ENCODE results near the gene KDM6A. TPM values are rescaled to one million over a fixed set of nuclear protein-coding genes. Genes with fewer than 3 reads are reported as not detected.
"Not testable (repeated sequence)": the region's sequence is repeated elsewhere in the genome, so short reads cannot be mapped to it uniquely, and the experiment has no call there.

Gene KDM6A
- polyA plus RNA-seq, 1 of the 3 experiments (the other 2 are of a cell fraction), result 7.4 TPM

DNA sequence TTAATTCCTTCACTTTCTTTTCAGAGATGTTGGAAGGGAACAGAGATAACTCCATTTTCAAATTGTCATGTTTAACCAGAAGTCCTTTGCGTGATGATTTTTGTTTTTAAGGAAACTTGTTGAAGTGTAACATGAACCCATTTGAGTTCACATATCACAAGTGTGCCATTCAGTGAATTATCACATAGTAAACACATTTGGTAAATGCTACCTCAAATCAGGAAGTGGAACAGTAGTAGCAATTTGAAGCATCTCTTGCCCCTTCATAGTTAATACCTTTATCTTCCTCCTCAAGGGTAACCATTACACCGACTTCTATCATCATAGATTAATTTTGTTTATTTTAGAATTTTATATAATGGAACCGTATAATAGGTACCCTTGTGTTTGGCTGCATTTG lies 35.8 kb downstream of the KDM6A start:
- ChIA-PET POLR2A (no interaction called here), CTCF (no interaction called here)
- no peaks in the 10 kb centered on the region for H3K9me2 ChIP-seq
- DNase-seq, result no peak
- H3K27me3 ChIP-seq (ENCODE audit: insufficient read depth), result no peaks in the 10 kb centered on the region
- WGBS (ENCODE audit: low lambda C conversion rate), result 94% methylated on average over 3 of the region's 3 CpGs
- peaks cover 11% of the 10 kb centered on the region for H3F3A ChIP-seq (replicated peaks; ENCODE audit: insufficient read depth)
- H3K79me2 ChIP-seq (ENCODE audit: insufficient read depth), result peaks cover 91% of the 10 kb centered on the region
- H3K36me3 ChIP-seq (replicated peaks in 1 of 2; ENCODE audit: control insufficient read depth in 1 of 2, insufficient read depth in 2 of 2, low read length in 1 of 2), result peaks cover 0 to 6% of the 10 kb centered on the region in 2 experiments
- H3K4me2 ChIP-seq, result no peak overlapping the region
- no peak overlapping the region for H3K4me3 ChIP-seq (ENCODE audit: low read depth in 2 of 2, low read length in 1 of 2)
- no peak overlapping the region for H3K27ac ChIP-seq (ENCODE audit: low read depth in 2 of 2, low read length in 1 of 2)
- H3K4me1 ChIP-seq (ENCODE audit: control insufficient read depth in 1 of 2, insufficient read depth in 2 of 2, low read depth in 1 of 2, low read length in 1 of 2), result peaks cover 0 to 13% of the 10 kb centered on the region in 2 experiments; a peak in 1 of 4 replicates
- no peak overlapping the region for H2AFZ ChIP-seq (ENCODE audit: low read depth)
- no peak overlapping the region for H3K9ac ChIP-seq
- H3K9me3 ChIP-seq, result no peaks in the 10 kb centered on the region
- H4K20me1 ChIP-seq (ENCODE audit: insufficient read depth), result peaks cover 68% of the 10 kb centered on the region
- TF ChIP-seq GABPA (IDR thresholded peaks at IDR 0.05; ENCODE audit: low read depth) (no peak), RFX5 (IDR thresholded peaks at IDR 0.05; ENCODE audit: low read length) (no peak), TCF12 (IDR thresholded peaks at IDR 0.05) (no peak), RCOR1 (IDR thresholded peaks at IDR 0.05; ENCODE audit: low read length) (no peak), MEF2A (IDR thresholded peaks at IDR 0.05; ENCODE audit: borderline replicate concordance, low read depth) (no peak), NRF1 (IDR thresholded peaks at IDR 0.05; ENCODE audit: low read depth, low read length) (no peak), POLR2AphosphoS5 (IDR thresholded peaks at IDR 0.05; ENCODE audit: low read depth, low read length) (no peak), FOXJ3 (CRISPR knock-in tag; IDR thresholded peaks at IDR 0.05) (no peak), TAF1 (IDR thresholded peaks at IDR 0.05; ENCODE audit: borderline replicate concordance, low read depth, low read length) (no peak), SIN3A (IDR thresholded peaks at IDR 0.05; ENCODE audit: borderline replicate concordance, low read depth, low read length) (no peak), EZH2phosphoT487 (IDR thresholded peaks at IDR 0.05; ENCODE audit: borderline replicate concordance, low read depth) (no peak), GATA2 (CRISPR knock-in tag; IDR thresholded peaks at IDR 0.05) (no peak), TEAD4 (IDR thresholded peaks at IDR 0.05; ENCODE audit: borderline replicate concordance, insufficient read depth) (no peak), RXRA (IDR thresholded peaks at IDR 0.05; ENCODE audit: borderline replicate concordance, low read depth) (no peak), SMC3 (IDR thresholded peaks at IDR 0.05; ENCODE audit: low read depth, low read length) (no peak), ELF1 (IDR thresholded peaks at IDR 0.05) (no peak)
- TF ChIP-seq, protein P1, sequence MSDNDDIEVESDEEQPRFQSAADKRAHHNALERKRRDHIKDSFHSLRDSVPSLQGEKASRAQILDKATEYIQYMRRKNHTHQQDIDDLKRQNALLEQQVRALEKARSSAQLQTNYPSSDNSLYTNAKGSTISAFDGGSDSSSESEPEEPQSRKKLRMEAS (IDR thresholded peaks at IDR 0.05; ENCODE audit: low read depth), result no peak
- TF ChIP-seq, protein P2, sequence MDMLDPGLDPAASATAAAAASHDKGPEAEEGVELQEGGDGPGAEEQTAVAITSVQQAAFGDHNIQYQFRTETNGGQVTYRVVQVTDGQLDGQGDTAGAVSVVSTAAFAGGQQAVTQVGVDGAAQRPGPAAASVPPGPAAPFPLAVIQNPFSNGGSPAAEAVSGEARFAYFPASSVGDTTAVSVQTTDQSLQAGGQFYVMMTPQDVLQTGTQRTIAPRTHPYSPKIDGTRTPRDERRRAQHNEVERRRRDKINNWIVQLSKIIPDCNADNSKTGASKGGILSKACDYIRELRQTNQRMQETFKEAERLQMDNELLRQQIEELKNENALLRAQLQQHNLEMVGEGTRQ (IDR thresholded peaks at IDR 0.05; ENCODE audit: borderline replicate concordance, low read depth, low read length), result no peak
- TF ChIP-seq, protein P3, sequence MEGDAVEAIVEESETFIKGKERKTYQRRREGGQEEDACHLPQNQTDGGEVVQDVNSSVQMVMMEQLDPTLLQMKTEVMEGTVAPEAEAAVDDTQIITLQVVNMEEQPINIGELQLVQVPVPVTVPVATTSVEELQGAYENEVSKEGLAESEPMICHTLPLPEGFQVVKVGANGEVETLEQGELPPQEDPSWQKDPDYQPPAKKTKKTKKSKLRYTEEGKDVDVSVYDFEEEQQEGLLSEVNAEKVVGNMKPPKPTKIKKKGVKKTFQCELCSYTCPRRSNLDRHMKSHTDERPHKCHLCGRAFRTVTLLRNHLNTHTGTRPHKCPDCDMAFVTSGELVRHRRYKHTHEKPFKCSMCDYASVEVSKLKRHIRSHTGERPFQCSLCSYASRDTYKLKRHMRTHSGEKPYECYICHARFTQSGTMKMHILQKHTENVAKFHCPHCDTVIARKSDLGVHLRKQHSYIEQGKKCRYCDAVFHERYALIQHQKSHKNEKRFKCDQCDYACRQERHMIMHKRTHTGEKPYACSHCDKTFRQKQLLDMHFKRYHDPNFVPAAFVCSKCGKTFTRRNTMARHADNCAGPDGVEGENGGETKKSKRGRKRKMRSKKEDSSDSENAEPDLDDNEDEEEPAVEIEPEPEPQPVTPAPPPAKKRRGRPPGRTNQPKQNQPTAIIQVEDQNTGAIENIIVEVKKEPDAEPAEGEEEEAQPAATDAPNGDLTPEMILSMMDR (IDR thresholded peaks at IDR 0.05), result no peak

DNA sequence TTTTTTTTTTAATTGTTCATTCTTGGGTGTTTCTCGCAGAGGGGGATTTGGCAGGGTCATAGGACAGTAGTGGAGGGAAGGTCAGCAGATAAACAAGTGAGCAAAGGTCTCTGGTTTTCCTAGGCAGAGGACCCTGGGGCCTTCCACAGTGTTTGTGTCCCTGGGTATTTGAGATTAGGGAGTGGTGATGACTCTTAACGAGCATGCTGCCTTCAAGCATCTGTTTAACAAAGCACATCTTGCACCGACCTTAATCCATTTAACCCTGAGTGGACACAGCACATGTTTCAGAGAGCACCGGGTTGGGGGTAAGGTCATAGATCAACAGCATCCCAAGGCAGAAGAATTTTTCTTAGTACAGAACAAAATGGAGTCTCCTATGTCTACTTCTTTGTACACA lies 37.5 kb downstream of the KDM6A start:
- H3K4me2 ChIP-seq; H2AFZ ChIP-seq (ENCODE audit: low read depth); H3K9me3 ChIP-seq; POLR2A ChIA-PET; H3K9ac ChIP-seq; DNase-seq; H3K27me3 ChIP-seq (ENCODE audit: insufficient read depth); CTCF ChIA-PET; H3K36me3 ChIP-seq (replicated peaks in 1 of 2; ENCODE audit: control insufficient read depth in 1 of 2, insufficient read depth in 2 of 2, low read length in 1 of 2); H3K27ac ChIP-seq (ENCODE audit: low read depth in 2 of 2, low read length in 1 of 2); H3K9me2 ChIP-seq; H3K4me3 ChIP-seq (ENCODE audit: low read depth in 2 of 2, low read length in 1 of 2): not testable (repeated sequence)
- WGBS (ENCODE audit: low lambda C conversion rate), result 71% methylated on average over 4 of the region's 4 CpGs
- peaks cover 66% of the 10 kb centered on the region for H4K20me1 ChIP-seq (ENCODE audit: insufficient read depth)
- peaks cover 5 to 14% of the 10 kb centered on the region in 2 experiments; a peak in 3 of 4 replicates for H3K4me1 ChIP-seq (ENCODE audit: control insufficient read depth in 1 of 2, insufficient read depth in 2 of 2, low read depth in 1 of 2, low read length in 1 of 2)
- peaks cover 91% of the 10 kb centered on the region for H3K79me2 ChIP-seq (ENCODE audit: insufficient read depth)
- peaks cover 15% of the 10 kb centered on the region for H3F3A ChIP-seq (replicated peaks; ENCODE audit: insufficient read depth)

DNA sequence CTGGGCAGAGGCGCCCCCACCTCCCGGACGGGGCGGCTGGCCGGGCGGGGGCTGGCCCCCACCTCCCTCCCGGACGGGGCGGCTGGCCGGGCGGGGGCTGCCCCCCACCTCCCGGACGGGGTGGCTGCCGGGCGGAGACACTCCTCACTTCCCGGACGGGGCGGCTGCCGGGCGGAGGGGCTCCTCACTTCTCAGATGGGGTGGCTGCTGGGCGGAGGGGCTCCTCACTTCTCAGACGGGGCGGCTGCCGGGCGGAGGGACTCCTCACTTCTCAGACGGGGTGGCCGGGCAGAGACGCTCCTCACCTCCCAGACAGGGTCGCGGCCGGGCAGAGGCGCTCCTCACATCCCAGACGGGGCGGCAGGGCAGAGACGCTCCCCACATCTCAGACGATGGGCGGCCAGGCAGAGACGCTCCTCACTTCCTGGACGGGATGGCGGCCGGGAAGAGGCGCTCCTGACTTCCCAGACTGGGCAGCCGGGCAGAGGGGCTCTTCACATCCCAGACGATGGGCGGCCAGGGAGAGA lies 38.1 kb downstream of the KDM6A start:
- CTCF ChIA-PET, POLR2A ChIA-PET: not testable (repeated sequence)

More for the DNA sequence above, 38.1 kb downstream of the KDM6A start:
- WGBS (ENCODE audit: low lambda C conversion rate), result 100% methylated on average over 4 of the region's 45 CpGs
- H3K79me2 ChIP-seq (ENCODE audit: insufficient read depth), result peaks cover 91% of the 10 kb centered on the region
- peaks cover 64% of the 10 kb centered on the region for H4K20me1 ChIP-seq (ENCODE audit: insufficient read depth)
- not testable (repeated sequence) for H3K9me3 ChIP-seq; H2AFZ ChIP-seq (ENCODE audit: low read depth); H3K4me2 ChIP-seq; H3K27ac ChIP-seq (ENCODE audit: low read depth in 2 of 2, low read length in 1 of 2); H3K36me3 ChIP-seq (replicated peaks in 1 of 2; ENCODE audit: control insufficient read depth in 1 of 2, insufficient read depth in 2 of 2, low read length in 1 of 2); H3K9ac ChIP-seq; H3K9me2 ChIP-seq; DNase-seq; H3K4me3 ChIP-seq (ENCODE audit: low read depth in 2 of 2, low read length in 1 of 2); H3K27me3 ChIP-seq (ENCODE audit: insufficient read depth)
- H3K4me1 ChIP-seq (ENCODE audit: control insufficient read depth in 1 of 2, insufficient read depth in 2 of 2, low read depth in 1 of 2, low read length in 1 of 2), result peaks cover 7 to 14% of the 10 kb centered on the region in 2 experiments; a peak in 3 of 4 replicates
- H3F3A ChIP-seq (replicated peaks; ENCODE audit: insufficient read depth), result peaks cover 14% of the 10 kb centered on the region
